Measurements from ENCODE around the gene STX7. TPM values are rescaled to one million over a fixed set of nuclear protein-coding genes. Genes with fewer than 3 reads are reported as not detected.

Gene STX7
- total and polyA plus RNA-seq, 11 donors = 6.7 to 78.8 (median 51.3) TPM

- Histone ChIP-seq H3K9me3 (no peaks in the 10 kb centered on the region), H3K4me3 (no peak overlapping the region), H3K4me1 (peaks cover 0 to 19% (median 2%) of the 10 kb centered on the region in 12 donors), H3K27me3 (no peaks in the 10 kb centered on the region), H3K27ac (no peak overlapping the region), H3K36me3 (peaks cover 0 to 100% (median 89%) of the 10 kb centered on the region in 9 donors)
- TF ChIP-seq POLR2A (IDR thresholded peaks at IDR 0.05) = no peak
- TF ChIP-seq CTCF (IDR thresholded peaks at IDR 0.05) = no peak
- intact Hi-C loops (cut with DNase I) = no loop called here
- WGBS, 4 donors = 89 to 94% (median 92%) methylated on average over 5 of the region's 5 CpGs
- ATAC-seq (no peak), DNase-seq (no peak)
These were observed 48.2 kb downstream of the STX7 start for GRCh38 chr6:132464538-132465256.

DNA sequence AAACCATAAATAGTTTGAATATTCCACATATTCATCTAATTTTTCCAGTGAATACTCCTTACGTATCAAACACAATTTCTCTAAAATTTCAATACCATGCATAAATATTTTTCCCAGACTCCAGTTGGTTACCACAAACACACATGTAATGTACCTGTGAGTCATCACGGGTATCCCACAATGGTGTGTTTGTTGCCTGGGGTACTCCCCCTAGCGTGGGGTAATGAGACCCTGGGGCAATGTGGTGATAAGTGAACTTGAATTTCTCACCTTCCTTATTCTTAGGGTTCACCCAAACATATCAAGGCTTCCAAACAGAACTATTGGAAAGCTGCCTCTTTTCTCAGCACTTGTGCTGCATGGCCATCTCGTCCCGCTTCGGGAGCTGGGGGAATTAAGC is 51.0 kb downstream of the STX7 start:
- TF ChIP-seq CTCF (IDR thresholded peaks at IDR 0.05) (no peak), POLR2A (IDR thresholded peaks at IDR 0.05) (no peak)
- Histone ChIP-seq H3K4me1 (peaks cover 0 to 14% (median 2%) of the 10 kb centered on the region in 12 donors), H3K27me3 (no peaks in the 10 kb centered on the region), H3K36me3 (peaks cover 0 to 100% (median 88%) of the 10 kb centered on the region in 9 donors), H3K9me3 (no peaks in the 10 kb centered on the region), H3K27ac (no peak overlapping the region), H3K4me3 (no peak overlapping the region)
- DNase-seq = no peak
- no peak for ATAC-seq
- intact Hi-C loops (cut with DNase I) = no loop called here
- 93 to 98% (median 95%) methylated on average over 6 of the region's 6 CpGs for WGBS, 4 donors

- Histone ChIP-seq H3K36me3 (peaks cover 0 to 99% (median 91%) of the 10 kb centered on the region in 9 donors), H3K27ac (no peak overlapping the region), H3K27me3 (no peaks in the 10 kb centered on the region), H3K4me3 (no peak overlapping the region), H3K9me3 (no peaks in the 10 kb centered on the region), H3K4me1 (peaks cover 0 to 12% (median 0%) of the 10 kb centered on the region in 12 donors)
- intact Hi-C loops (cut with DNase I) = loop anchor here in 1 of 10 donors (10.0 kb wide), 1 partner anchor 155 kb away; no protein-coding TSS in a partner anchor
- TF ChIP-seq POLR2A (IDR thresholded peaks at IDR 0.05) = no peak
- no peak for TF ChIP-seq CTCF (IDR thresholded peaks at IDR 0.05)
- ATAC-seq (no peak), DNase-seq (no peak)
- WGBS, 4 donors = 90 to 96% (median 92%) methylated on average over 3 of the region's 3 CpGs
These were observed 53.3 kb downstream of the STX7 start for GRCh38 chr6:132459605-132459952.

GRCh38 chr6:132458887-132459604 is 53.9 kb downstream of the STX7 start:
- TF ChIP-seq CTCF (IDR thresholded peaks at IDR 0.05) (no peak), POLR2A (IDR thresholded peaks at IDR 0.05) (no peak)
- H3K4me1 ChIP-seq = peaks cover 0 to 12% (median 0%) of the 10 kb centered on the region in 12 donors
- DNase-seq (no peak), ATAC-seq (no peak)
- intact Hi-C loops (cut with DNase I) = loop anchor here in 1 of 10 donors (10.0 kb wide), 1 partner anchor 154 kb away; no protein-coding TSS in a partner anchor
- no peaks in the 10 kb centered on the region for H3K9me3 ChIP-seq
- 89 to 96% (median 95%) methylated on average over 6 of the region's 6 CpGs for WGBS, 4 donors
- H3K36me3 ChIP-seq = peaks cover 0 to 99% (median 87%) of the 10 kb centered on the region in 9 donors
- H3K27me3 ChIP-seq = no peaks in the 10 kb centered on the region
- no peak overlapping the region for H3K27ac ChIP-seq
- no peak overlapping the region for H3K4me3 ChIP-seq
